ENCODE measurements around the gene AMER2. TPM values are rescaled to one million over a fixed set of nuclear protein-coding genes. Genes with fewer than 3 reads are reported as not detected.
A peak's percentile ranks its signal among the peaks of the same experiment; 100 is the strongest.

AMER2 gene
- total RNA-seq, 1 donor from 2014 or later, result 0.04 TPM

DNA sequence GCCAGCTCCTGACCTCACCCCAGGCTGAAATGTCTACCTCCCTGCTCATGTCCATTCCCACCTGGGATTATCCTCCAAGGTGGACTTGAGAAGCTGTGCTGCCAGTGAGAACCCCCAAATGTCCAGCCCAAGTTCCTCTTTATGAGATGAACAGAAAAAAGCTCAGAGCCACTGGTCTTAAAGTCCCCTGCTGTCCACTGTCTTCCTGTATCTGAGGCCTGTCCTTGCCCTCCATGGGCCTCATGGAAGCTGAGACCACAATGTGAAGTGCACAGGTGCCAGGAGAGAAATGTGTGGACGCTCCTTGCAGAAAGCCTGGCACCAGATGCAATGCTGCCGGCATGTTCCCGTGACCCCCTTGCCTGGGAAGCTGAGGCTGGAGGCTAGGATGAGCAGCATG, 3.3 kb upstream of the AMER2 start:
- Histone ChIP-seq H3K36me3 (ENCODE audit: control insufficient read depth, insufficient read depth, low read length) (no peaks in the 10 kb centered on the region), H3K27me3 (ENCODE audit: control insufficient read depth, insufficient read depth, low read length) (peaks cover 38% of the 10 kb centered on the region), H3K4me3 (ENCODE audit: low read depth, low read length) (no peak overlapping the region)
- TF ChIP-seq, protein P1, sequence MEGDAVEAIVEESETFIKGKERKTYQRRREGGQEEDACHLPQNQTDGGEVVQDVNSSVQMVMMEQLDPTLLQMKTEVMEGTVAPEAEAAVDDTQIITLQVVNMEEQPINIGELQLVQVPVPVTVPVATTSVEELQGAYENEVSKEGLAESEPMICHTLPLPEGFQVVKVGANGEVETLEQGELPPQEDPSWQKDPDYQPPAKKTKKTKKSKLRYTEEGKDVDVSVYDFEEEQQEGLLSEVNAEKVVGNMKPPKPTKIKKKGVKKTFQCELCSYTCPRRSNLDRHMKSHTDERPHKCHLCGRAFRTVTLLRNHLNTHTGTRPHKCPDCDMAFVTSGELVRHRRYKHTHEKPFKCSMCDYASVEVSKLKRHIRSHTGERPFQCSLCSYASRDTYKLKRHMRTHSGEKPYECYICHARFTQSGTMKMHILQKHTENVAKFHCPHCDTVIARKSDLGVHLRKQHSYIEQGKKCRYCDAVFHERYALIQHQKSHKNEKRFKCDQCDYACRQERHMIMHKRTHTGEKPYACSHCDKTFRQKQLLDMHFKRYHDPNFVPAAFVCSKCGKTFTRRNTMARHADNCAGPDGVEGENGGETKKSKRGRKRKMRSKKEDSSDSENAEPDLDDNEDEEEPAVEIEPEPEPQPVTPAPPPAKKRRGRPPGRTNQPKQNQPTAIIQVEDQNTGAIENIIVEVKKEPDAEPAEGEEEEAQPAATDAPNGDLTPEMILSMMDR (IDR thresholded peaks at IDR 0.05; ENCODE audit: insufficient read depth, low read length, poor library complexity, severe bottlenecking), result no peak
- no peak for DNase-seq (ENCODE audit: low read depth)

DNA sequence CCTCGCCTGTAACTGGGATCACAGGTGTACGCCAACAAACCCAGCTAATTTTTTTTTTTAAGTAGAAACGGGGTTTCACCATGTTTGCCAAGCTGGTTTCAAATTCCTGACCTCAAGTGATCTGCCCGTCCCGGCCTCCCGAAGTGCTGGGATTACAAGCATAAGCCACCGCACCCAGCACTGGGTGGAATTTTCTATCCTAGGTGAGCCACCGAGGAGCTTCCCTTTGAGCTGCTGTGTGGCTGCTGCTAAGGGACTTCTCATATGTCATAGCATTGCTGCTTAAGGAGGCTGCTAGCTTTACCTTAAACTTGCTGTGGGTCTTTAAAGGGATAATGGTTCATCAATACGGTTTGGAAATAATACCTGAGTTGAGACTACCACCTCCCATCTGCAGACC, 2.9 kb upstream of the AMER2 start:
- Histone ChIP-seq H3K36me3 (ENCODE audit: control insufficient read depth, insufficient read depth, low read length) (no peaks in the 10 kb centered on the region), H3K27me3 (ENCODE audit: control insufficient read depth, insufficient read depth, low read length) (peaks cover 42% of the 10 kb centered on the region), H3K4me3 (ENCODE audit: low read depth, low read length) (no peak overlapping the region)
- no peak for DNase-seq (ENCODE audit: low read depth)
- TF ChIP-seq, protein P1 (IDR thresholded peaks at IDR 0.05; ENCODE audit: insufficient read depth, low read length, poor library complexity, severe bottlenecking), result no peak

DNA sequence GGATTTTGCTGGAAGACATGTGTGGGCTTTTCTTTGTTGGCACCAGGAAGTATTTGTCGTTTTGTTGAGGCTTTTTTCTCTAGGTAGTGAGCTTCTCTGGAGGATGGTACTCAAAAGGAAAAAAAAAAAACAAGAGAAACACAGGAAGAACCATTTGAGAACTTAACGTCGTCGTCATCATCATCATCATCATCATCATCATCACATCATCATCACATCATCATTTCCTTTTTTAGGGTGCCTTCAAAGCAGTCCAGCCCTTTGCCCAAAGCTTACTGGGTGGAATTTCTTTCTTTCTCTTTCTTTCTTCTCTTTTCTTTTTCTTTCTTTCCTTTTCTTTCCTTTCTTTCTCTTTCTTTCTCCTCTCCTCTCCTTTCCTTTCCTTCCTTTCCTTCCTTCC, 2.2 kb upstream of the AMER2 start:
- Histone ChIP-seq H3K27me3 (ENCODE audit: control insufficient read depth, insufficient read depth, low read length) (peaks cover 45% of the 10 kb centered on the region), H3K4me3 (ENCODE audit: low read depth, low read length) (no peak overlapping the region), H3K36me3 (ENCODE audit: control insufficient read depth, insufficient read depth, low read length) (no peaks in the 10 kb centered on the region)
- no peak for DNase-seq (ENCODE audit: low read depth)
- TF ChIP-seq, protein P1 (IDR thresholded peaks at IDR 0.05; ENCODE audit: insufficient read depth, low read length, poor library complexity, severe bottlenecking), result no peak

DNA sequence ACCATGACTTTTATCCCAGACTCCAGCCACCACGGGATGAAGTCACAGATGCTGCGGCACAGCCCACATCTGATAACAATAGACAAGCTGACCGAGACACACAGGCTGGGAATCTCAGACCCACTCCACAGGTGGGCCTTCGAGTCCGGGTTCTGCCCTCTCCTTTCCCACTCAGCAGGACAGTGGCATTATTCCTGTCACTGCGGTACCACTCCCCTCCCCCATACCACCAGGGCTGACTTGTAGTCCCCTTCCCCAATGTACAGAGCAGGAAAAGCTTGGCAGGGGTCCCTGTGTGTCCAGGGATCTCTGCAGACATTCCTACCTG, 179 bp upstream of the AMER2 start:
- Histone ChIP-seq H3K27me3 (ENCODE audit: control insufficient read depth, insufficient read depth, low read length) (peaks cover 44% of the 10 kb centered on the region), H3K36me3 (ENCODE audit: control insufficient read depth, insufficient read depth, low read length) (no peaks in the 10 kb centered on the region)
- TF ChIP-seq, protein P1 (IDR thresholded peaks at IDR 0.05; ENCODE audit: insufficient read depth, low read length, poor library complexity, severe bottlenecking), result no peak

DNA sequence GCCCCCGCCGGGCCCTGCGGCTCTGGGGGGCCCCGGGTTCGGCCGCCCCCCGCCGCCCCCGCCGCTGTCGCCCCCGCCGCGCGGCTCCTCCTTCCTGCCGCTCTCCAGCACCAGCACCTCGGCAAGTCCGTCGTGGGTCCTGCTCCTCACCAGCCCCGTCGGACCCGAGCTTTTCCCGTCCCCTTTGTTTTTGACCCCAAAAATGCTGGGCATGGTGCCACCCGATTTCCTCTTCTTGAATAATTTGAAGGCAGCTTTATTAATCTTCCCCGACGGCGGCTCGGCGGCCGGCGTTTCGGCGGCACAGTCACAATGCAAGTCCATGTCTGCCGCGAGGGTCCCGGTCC, 945 bp downstream of the AMER2 start:
- Histone ChIP-seq H3K36me3 (ENCODE audit: control insufficient read depth, insufficient read depth, low read length) (no peaks in the 10 kb centered on the region), H3K4me3 (ENCODE audit: low read depth, low read length) (peak overlapping the region; percentile 33), H3K27me3 (ENCODE audit: control insufficient read depth, insufficient read depth, low read length) (peaks cover 44% of the 10 kb centered on the region)
- no peak for DNase-seq (ENCODE audit: low read depth)
- TF ChIP-seq, protein P1 (IDR thresholded peaks at IDR 0.05; ENCODE audit: insufficient read depth, low read length, poor library complexity, severe bottlenecking), result no peak

More for the DNA sequence above, 179 bp upstream of the AMER2 start:
- no peak overlapping the region for H3K4me3 ChIP-seq (ENCODE audit: low read depth, low read length)
- DNase-seq (ENCODE audit: low read depth), result no peak

DNA sequence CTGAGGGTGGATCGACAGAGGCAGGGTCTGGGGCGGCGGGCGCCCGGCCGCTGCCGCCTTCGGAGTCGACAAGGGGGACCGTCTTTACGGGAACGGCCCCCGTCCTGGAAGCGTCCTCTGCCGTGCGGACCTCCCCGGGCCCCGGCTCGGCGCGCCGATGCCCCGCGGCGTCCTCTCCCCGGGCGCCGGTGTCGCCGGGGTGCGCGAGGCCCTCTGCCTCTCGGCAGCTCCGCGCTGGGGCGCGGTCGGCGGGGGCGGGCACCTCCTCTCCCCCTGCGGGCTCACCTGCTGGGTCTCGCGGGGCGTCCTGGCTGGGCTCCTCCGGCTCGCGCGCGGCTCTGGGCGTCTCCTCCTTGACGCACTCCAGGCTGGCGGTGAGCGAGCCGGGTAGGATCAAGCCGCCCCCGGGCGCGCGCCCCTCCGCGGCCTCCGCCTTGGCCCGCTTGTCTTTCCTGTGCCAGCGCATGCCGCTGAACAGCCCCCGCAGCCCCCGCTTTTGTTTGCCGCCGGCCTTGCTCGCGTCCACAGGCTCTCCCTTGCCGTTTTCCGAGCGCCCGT, 1.5 kb downstream of the AMER2 start:
- TF ChIP-seq, protein P1 (IDR thresholded peaks at IDR 0.05; ENCODE audit: insufficient read depth, low read length, poor library complexity, severe bottlenecking), result no peak
- no peak for DNase-seq (ENCODE audit: low read depth)
- Histone ChIP-seq H3K36me3 (ENCODE audit: control insufficient read depth, insufficient read depth, low read length) (no peaks in the 10 kb centered on the region), H3K4me3 (ENCODE audit: low read depth, low read length) (peak overlapping the region; percentile 28), H3K27me3 (ENCODE audit: control insufficient read depth, insufficient read depth, low read length) (peaks cover 44% of the 10 kb centered on the region)

Data from kidney epithelial cell (primary cell).